Pulmonary artery endothelial cell (primary cell): Measurements from ENCODE around the gene STK31. TPM values are rescaled to one million over a fixed set of nuclear protein-coding genes. Genes with fewer than 3 reads are reported as not detected.
A peak's percentile ranks its signal among the peaks of the same experiment; 100 is the strongest.
"Not testable (repeated sequence)": the region's sequence is repeated elsewhere in the genome, so short reads cannot be mapped to it uniquely, and the experiment has no call there.

ENCODE experiments used
- DNase-seq: peaks from one replicate; pipeline ENCODE4 v3.0.0-alpha.2; 2011; ENCODE audit warnings: low read depth, low spot score
- total RNA-seq: library from RNA; depleted of rRNA; stranded (reverse); fragments of >200 nt; gene quantifications from 2 replicates; pipeline ENCODE4 v1.2.3, GENCODE V29; 2014

Gene STK31
- total RNA-seq, 1 donor from 2014 or later = 0.07 TPM

GRCh38 chr7:23712368-23713284 is 2.6 kb downstream of the STK31 start:
- DNase-seq = peak; percentile 13

DNA sequence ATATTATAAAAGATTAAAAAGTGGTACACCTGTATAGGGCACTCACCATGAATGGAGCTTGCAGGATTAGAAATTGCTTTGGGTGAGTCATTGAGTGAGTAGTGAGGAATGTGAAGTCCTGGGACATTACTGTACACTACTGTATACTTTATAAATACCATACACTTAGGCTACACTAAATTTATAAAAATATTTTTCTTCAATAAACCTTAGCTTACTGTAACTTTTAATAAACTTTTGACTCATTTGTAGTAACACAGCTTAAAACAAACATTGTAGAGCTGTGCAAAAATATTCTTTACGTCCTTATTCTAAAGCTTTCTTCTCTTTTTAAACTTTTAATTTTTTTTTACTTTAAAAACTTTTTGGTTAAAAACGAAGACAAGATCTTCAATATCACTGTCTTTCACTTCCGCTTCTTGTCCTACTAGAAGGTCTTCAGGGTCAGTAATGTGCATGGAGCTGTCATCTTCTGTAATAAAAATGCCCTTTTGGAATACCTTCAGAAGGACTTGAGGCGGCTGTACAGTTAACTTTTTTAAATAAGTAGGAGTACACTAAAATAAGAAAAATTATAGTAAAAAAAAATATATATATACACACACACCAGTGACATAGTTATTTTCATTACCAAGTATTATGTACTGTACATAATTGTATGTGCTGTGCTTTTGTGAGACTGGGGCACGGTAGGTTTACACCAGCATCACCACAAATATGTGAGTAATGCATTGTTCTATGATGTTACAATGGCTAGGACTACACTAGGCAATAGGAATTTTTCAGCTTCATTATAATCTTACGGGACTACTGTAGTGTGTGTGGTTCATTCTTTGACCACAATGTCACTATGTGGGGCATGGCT is 3.5 kb downstream of the STK31 start:
- DNase-seq = no peak

DNA sequence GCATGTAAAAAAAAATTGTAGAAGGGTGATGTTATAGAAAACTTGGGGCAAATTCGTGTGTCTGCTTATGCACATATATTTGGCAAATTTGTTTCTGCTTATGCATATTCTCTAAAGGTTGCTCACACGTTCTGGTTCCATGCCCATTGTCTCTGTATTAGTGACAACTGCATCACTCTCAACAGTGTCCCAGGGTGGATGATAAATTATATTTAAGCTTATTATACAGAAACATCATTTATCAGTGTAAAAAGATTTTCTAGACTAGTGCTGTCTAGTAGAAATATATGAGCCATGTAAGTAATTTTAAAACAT is 4.1 kb downstream of the STK31 start:
- DNase-seq = no peak

DNA sequence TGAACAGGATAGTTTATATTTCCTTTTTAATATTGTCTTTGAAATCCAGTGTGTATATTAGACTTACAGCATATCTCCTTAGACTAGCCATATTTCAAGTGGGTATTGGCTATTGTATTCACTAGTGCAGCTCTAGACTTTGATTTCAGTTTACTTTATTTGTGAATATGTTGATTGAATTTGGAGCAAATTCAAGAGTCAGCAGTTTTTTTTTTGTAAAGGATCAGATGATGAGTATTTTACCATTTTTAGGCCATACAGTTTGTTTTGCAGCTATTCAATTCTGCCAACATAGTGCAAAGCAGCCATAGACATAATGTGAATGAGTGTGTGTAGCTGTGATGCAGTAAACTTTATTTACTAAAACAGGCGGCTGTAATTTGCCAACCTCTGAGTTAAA is 4.6 kb downstream of the STK31 start:
- DNase-seq = no peak

DNA sequence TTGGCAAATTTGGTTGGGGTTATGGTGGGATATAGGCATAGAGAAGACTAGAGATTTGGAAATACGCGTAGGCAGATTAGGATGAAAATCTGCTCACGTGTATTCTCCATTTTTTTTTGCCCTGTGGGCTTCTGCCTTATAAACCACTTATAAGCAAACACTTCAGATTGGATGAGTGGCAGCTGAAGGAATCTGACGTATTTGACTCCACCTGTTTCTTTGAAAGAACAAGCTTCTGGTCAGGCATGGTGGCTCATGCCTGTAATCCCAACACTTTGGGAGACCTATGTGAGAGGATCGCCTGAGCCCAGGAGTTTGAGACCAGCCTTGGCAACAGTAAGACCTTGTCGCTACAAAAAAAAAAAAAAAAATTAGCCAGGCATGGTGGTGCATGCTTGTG is 5.1 kb downstream of the STK31 start:
- DNase-seq = no peak

DNA sequence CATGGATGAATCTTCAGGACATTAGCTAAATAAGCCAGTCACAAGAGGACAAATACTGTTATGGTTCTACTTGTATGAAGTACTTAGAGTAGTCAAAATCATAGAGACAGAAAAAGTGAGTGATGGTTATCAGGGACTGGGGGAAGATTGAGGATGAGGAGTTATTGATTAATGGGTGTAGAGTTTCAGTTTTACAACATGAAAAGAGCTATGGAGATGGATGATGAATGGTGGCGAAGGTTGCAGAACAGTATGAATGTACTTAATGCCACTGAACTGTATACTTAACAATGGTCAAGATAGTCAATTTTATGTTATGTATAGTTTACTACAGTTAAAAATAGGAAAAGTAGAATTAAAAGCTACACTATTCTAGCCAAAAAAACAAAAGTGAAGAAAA is 7.8 kb downstream of the STK31 start:
- DNase-seq = no peak

DNA sequence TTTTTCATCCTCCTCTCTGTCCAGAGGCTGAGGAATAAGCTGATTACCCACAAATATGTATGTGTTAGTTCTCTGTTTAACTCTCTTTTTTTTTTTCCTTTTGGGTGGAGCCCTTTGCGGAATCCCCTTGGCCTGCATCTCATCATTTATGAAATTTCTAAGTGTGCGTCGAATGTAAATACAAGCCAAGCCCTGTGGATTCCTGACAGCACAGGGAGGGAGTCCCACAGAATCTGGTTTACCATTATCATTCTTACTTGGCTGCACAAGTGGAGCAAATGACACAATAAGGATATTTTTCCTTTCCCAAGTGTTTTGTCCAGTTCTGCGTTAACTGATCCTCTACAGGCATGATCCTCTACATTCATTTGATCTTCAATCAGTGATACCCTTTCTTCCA is 11.4 kb downstream of the STK31 start:
- no peak for DNase-seq

DNA sequence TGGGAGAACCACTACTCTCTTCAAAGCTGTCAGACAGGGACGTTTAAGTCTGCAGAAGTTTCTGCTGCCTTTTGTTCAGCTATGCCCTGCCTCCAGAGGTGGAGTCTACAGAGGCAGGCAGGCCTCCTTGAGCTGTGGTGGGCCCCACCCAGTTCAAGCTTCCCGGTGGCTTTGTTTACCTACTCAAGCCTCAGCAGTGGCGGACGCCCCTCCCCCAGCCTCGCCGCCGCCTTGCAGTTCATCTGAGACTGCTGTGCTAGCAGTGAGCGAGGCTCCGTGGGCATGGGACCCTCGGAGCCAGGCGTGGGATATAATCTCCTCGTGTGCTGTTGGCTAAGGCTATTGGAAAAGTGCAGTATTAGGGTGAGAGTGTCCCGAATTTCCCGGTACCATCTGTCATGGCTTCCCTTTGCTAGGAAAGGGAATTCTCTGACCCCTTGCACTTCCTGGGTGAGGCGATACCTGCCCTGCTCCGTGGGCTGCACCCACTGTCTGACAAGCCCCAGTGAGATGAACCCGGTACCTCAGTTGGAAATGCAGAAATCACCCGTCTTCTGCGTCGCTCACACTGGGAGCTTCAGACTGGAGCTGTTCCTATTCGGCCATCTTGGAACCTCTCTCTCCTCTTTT is 12.7 kb downstream of the STK31 start:
- not testable (repeated sequence) for DNase-seq

GRCh38 chr7:23724113-23724512 is 14.1 kb downstream of the STK31 start:
- DNase-seq = not testable (repeated sequence)

DNA sequence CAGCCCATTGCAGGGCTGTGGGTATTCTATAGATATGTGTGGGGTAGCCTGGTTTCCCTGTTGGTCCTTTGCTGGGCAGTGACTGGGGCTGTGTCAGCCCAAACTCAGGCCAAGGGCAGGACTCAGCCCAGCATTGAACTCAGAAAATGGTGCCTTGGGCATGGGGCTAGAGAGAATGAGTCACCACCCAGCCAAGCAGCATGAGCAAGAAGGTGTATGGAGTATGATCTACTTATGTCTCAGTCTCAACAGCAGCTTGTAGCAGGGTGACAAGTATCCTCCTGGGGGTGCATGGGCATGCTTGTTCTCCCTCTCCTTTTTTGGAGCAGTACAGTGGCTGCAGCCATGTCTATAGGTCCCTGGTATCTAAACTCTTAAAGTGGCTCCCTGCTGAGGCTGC is 32.0 kb downstream of the STK31 start:
- no peak for DNase-seq

DNA sequence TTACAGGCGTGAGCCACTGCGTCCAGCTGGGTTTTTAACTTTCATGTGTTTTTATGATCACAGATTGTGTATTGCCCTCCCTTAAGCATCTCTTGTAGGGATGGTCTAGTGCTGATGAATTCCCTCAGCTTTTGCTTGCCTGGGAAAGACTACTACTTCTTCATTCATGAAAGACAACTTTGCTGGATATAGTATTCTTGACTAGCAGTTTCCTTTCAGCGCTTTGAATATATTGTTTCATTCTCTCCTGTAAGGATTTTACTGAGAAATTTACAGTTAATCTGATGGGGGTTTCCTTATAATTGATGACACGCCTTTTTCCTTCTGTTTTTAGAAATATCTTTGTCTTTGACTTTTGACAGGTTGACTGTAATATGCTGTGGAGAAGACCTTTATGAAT is 33.2 kb downstream of the STK31 start:
- DNase-seq = no peak

DNA sequence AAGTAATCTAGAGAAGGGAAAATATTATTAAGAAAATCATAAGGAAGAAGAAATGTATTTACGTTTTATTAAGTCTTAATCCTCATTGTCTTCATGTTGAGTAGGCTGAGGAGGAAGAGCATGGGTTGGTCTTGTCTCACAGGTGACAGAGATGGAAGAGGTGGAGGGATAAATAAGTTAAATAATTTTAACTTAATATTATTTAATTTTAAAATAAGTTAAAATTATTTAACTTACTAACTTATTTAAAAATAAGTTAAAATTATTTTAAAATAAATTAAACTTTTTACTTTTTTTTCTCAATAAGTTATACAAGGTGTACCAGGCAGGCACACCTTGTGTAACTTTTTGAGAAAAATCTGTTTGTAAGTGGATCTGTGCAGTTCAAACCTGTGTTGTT is 36.6 kb downstream of the STK31 start:
- DNase-seq = no peak

DNA sequence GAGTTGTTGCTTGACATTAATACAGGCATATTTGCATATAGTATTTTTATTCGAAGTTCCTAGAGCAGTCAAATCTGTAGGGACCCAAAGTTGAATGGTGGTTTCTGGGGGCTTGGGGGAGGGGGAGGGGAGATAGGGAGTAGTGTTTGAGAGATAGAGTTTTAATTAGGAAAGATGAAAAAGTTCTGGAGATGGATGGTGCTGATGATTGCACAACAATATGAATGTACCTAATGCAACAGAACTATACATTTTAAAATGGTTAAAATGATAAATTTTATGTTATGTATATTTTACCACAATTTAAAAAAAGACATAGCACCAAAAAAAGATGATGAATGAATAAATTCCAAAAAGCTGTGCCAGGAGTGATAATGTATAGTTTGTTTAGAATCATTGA is 41.8 kb downstream of the STK31 start:
- no peak for DNase-seq

DNA sequence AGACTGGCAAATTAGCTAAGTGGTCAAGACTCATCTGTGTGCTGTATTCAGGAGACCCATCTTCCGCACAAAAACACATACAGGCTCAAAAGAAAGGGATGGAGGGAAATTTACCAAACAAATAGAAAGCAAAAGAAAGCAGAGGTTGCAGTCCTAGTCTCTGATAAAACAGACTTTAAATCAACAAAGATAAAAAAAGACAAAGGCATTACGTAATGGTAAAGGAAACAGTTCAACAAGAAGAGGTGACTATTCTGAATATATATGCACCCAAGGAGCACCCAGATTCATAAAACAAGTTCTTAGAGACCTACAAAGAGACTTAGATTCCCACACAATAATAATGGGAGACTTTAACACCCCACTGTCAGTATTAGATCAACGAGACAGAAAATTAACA is 48.8 kb downstream of the STK31 start:
- DNase-seq = not testable (repeated sequence)

- peak; percentile 13 for DNase-seq
Measured at GRCh38 chr7:23759671-23760391, 49.8 kb downstream of the STK31 start.

- no peak for DNase-seq
Measured at GRCh38 chr7:23765943-23766342, 55.9 kb downstream of the STK31 start.

GRCh38 chr7:23767514-23767913 is 57.5 kb downstream of the STK31 start:
- no peak for DNase-seq

DNA sequence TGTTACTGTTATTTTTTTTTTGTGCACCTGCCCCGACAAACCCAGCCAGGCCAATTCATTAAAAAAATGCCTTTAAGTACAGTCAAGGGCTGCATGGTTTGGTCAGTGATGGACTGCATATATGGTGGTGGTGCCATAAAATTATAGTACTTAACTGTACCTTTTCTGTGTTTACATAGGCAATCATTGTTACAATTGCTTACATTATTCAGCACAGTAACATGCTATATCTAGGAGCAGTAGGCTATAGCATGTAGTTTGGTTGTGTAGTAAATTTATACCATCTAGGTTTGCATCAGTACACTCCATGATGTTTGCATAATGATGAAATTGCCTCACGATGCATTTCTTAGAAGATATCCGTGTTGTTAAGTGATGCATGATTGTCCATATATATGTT is 58.0 kb downstream of the STK31 start:
- no peak for DNase-seq

DNA sequence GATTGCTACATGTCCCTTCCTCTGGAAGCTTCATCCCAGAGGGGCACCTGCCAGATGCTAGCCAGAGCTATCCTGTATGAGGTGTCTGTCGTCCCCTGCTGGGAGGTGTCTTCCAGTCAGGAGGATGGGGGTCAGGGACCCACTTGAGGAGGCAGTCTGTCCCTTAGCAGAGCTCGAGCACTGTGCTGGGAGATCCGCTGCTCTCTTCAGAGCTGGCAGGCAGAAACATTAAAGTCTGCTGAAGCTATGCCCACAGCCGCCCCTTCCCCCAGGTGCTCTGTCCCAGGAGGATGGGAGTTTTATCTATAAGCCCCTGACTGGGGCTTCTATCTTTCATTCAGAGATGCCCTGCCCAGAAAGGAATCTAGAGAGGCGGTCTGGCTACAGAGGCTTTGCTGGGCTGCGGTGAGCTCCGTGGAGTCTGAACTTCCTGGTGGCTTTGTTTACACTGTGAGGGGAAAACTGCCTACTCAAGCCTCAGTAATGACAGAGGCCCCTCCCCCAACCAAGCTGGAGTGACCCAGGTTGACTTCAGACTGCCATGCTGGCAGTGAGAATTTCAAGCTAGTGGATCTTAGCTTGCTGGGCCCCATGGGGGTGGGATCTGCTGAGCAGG is 69.3 kb downstream of the STK31 start:
- not testable (repeated sequence) for DNase-seq

DNA sequence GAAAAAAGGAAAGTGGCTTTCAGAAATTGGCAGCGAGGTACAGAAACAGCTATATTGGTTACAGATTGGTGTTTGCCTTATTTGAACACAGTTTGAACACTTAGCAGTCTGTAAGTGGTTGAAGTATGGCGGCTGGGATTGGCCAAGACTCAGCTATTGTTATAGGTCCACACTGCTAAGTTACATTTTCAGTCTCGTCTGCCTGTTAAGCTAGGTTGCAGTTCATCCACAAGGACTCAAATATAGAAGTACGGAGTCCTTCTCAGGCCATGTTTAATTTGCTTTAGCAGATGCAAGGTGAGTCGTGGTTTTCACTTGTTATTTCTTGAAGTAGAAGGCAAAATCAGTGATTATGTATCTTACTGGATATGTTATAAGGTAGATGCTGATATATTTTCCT is 73.1 kb downstream of the STK31 start:
- DNase-seq = no peak

- DNase-seq = no peak
Measured at GRCh38 chr7:23787272-23787671, 77.3 kb downstream of the STK31 start.
